NB4 (cell line): ENCODE measurements around the gene EEF1A2.
"Not testable (repeated sequence)": the region's sequence is repeated elsewhere in the genome, so short reads cannot be mapped to it uniquely, and the experiment has no call there.

Experiments used
- DNase-seq: peaks from one replicate; pipeline ENCODE4 v3.0.0; 2010; ENCODE audit warnings: low read depth
- H3K4me3 ChIP-seq: one replicate; pipeline ENCODE4 v1.5.1; 2011; ENCODE audit warnings: mild to moderate bottlenecking, low read depth, low read length, moderate library complexity
- MYC ChIP-seq: IDR thresholded peaks from 2 replicates; pipeline ENCODE4 v1.6.1; 2011; ENCODE audit warnings: low read depth, low read length
- POLR2A ChIP-seq: IDR thresholded peaks from 2 replicates; pipeline ENCODE4 v1.6.1; 2011; ENCODE audit warnings: mild to moderate bottlenecking; ENCODE audit not compliant: insufficient read length; ENCODE audit errors: extremely low read depth
- TF ChIP-seq, protein P1 (sequence below): IDR thresholded peaks from 2 replicates; pipeline ENCODE4 v1.6.1; 2011; ENCODE audit warnings: low read depth, low read length
- TF ChIP-seq, protein P2 (sequence below): IDR thresholded peaks from one replicate; pipeline ENCODE4 v1.5.1; 2012; ENCODE audit warnings: low read depth, low read length

Gene EEF1A2

DNA sequence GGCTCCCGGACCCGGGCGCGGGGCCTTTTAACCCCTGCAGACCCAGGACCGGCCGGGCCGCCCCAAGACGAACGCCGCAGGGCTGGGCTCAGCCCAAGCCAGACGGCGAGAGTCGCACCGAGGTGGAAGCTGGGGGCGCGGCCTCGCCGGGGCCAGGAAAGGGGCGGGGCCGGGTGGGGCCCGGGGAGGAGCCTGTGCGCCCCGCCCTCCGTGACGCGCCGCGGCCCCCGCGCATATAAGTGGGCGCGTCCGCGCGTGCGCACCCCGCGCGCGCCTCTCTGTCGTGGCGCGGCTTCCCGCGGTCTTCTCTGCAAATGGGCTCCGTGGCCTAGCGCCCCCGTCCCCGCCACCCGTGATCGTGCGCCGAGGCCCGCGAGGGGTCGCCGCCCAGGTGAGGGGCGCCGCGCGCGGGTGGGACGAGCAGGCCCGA is 21.6 kb upstream of the EEF1A2 start, which contains the start of gene PPDPF:
PPDPF (plus strand) TSS at position 262 of the 430 bp plus-strand sequence. CDS start 544 bp downstream, outside the sequence.
- TF ChIP-seq POLR2A (no peak), MYC (no peak)
- TF ChIP-seq, protein P1, sequence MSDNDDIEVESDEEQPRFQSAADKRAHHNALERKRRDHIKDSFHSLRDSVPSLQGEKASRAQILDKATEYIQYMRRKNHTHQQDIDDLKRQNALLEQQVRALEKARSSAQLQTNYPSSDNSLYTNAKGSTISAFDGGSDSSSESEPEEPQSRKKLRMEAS: no peak
- TF ChIP-seq, protein P2, sequence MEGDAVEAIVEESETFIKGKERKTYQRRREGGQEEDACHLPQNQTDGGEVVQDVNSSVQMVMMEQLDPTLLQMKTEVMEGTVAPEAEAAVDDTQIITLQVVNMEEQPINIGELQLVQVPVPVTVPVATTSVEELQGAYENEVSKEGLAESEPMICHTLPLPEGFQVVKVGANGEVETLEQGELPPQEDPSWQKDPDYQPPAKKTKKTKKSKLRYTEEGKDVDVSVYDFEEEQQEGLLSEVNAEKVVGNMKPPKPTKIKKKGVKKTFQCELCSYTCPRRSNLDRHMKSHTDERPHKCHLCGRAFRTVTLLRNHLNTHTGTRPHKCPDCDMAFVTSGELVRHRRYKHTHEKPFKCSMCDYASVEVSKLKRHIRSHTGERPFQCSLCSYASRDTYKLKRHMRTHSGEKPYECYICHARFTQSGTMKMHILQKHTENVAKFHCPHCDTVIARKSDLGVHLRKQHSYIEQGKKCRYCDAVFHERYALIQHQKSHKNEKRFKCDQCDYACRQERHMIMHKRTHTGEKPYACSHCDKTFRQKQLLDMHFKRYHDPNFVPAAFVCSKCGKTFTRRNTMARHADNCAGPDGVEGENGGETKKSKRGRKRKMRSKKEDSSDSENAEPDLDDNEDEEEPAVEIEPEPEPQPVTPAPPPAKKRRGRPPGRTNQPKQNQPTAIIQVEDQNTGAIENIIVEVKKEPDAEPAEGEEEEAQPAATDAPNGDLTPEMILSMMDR: no peak
- DNase-seq: no peak
- no peak within 1 kb of the TSS for H3K4me3 ChIP-seq

DNA sequence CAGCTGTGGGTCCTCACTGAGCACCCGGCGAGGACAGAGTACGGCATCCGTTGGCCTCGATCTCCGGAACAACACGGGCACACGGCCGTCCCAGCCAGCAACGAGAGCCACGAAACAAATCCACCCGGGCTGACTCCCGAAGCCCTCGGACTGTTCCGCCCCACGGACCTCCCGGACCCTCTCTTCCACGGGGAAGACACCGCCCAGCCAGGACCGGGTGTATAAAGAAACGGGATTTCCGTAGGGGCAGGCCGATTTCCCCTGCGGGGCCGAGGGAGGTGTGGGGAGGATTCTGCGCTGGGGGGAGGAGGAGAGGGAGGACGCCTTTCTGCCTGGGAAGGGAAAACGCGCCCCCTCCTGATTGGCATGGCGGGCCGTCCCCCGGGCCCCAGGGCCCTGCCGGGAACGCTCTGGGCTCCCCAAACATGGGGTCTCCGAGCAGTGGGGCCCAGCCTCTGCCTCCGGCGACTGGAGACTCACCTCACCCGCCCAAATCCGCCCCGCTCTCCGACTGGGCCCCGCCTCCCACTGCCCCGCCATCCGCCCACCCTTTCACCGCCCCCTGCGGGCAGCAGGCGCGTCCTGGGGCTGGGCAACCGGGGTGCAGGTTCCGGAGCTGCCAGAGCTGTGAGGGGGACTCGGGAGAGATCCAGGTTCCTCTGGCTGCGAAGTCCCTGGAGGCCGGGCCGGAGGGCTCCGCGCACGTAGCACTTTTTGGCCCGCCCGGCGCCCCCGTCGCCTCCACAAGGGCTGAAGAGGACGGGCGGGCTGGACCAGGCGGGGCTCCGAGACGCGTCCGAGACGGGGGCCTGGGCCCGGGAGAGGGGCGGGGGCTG is 21.0 kb upstream of the EEF1A2 start:
- no peak for DNase-seq
- no peak overlapping the region for H3K4me3 ChIP-seq
- no peak for TF ChIP-seq MYC
- TF ChIP-seq, protein P2: no peak
- TF ChIP-seq POLR2A: no peak
- TF ChIP-seq, protein P1: no peak

DNA sequence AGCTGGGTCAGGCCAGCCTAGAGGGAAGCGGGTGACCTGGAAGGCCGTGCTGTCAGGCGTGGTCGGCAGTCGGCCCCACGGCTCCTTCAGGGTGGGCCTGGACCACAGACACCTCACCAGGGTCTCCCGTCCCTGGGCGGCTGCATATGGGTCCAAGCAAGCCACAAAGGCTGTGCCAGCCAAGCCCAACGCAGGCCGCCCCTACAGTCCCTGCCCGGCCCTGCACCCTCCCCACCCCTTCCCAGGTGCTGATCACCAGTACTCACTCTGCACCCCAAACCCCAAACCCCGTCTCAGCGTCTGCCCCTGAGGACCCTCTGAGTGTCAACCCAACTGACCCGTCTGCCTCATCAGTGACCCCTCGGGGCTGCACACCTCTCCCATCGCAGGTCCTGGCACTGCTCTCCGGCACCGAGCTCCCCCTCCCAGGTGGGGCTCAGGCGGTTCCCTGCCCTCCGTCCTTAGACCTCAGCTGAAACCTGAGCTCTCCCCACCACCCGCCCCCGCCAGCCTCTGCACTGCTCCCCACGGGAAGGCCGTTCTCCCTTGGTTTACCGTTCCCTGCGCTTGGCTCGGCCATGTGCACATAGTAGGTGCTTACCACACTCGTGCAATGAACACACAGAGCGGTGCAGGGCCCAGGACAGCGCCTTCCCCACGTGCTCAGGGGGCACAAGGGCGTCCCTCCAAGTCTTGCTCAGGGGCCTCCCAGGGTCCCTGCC is 20.2 kb upstream of the EEF1A2 start:
- DNase-seq: no peak
- TF ChIP-seq POLR2A (no peak), MYC (no peak)
- TF ChIP-seq, protein P1: no peak
- TF ChIP-seq, protein P2: no peak
- no peak overlapping the region for H3K4me3 ChIP-seq

DNA sequence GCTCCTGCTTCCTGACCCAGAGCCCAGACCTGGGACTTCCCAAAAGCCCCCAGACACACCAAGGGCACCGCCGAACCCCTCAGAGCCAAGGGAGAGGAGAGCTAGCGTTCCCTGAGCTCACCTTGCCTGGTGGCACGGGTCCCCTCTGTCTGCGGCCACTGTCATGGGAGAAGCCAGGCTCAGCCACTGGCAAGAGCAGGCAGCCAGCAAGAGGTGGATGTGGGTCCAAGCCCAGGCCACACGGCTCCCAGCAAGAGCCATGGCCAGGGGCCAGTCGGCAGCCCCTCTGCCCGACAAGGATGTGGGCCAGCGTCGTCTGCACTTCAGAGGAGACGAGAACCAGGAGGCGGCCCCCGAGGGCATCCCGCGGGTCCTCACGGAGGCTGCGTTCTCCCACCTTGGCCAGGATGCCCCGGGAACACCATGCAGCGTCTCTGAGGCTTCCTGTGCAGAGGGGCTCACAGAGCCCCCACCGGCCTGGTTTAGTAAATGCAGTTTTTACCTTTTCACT is 19.5 kb upstream of the EEF1A2 start:
- DNase-seq: no peak
- TF ChIP-seq, protein P1: no peak
- TF ChIP-seq POLR2A (no peak), MYC (no peak)
- TF ChIP-seq, protein P2: no peak

DNA sequence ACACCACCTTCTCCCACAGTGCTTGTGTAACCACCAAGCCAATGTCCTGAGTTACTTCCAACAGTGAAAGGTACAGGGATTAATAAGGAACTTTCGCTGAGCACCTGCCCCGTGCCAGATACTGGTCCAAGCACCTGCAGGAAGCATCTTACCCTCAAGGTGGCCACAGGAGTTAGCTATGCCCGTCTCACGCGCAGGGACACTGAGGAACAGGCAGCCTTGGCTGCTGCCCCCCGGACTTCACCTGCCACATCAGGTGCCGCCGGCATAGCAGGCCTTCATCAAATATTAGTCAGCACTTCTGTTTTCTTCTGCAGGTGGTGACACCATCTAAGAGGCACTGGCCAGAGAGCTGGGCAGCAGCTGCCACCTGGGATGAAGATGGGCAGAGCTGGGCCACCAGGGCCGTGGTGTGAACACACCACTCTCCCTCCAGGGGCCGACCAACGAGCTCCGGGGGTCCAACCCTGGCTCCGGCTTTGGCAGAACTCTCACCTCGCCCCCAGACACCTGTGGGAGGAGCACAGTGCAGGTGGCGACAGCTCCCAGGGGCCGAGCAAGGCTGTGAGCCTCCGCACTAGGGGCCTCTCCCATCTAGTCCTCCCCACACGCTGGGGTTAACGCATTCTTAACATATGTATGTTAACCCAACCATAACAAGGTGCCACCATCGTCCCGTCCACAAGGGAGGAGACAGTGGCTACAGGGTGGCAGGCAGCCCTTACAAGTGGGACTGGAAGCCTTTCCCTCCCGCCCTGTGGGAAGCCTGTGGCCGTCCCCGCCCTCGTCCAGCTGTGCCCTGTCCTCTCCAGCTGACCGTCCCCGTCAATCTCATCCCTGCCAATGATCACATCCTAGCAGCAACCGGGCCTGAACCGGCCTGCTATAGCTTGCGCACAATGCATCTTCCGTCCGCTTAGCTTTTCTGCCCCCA is 18.8 kb upstream of the EEF1A2 start:
- DNase-seq: no peak
- no peak overlapping the region for H3K4me3 ChIP-seq
- TF ChIP-seq MYC (no peak), POLR2A (no peak)
- TF ChIP-seq, protein P2: no peak
- TF ChIP-seq, protein P1: no peak

More for the DNA sequence above, 19.5 kb upstream of the EEF1A2 start:
- no peak overlapping the region for H3K4me3 ChIP-seq

DNA sequence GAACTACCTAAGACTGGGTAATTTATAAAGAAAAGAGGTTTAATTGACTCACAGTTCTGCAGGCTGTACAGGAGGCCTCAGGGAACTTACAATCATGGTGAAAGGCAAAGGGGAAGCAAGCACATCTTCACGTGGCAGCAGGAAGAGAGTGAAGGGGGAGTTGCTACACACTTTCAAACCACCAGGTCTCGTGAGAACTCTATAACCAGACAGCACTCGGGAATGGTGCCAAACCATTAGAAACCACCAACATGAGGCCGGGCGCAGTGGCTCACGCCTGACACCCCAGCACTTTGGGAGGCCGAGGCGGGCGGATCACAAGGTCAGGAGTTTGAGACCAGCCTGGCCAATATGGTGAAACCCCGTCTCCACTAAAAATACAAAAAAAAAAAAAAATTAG is 15.6 kb upstream of the EEF1A2 start:
- DNase-seq: peak; percentile 60
- not testable (repeated sequence) for H3K4me3 ChIP-seq
